Stimulated activated CD4-positive, alpha-beta T cell treated with anti-CD3 and anti-CD28 coated beads, Interleukin-15, amount 100 ng/mL, for 48 hours (primary cell): ENCODE data around the gene TMC5.

ENCODE experiments used
- DNase-seq, 2 donors: peaks; one replicate each; pipeline ENCODE4 v3.0.0-alpha.2; 2020; ENCODE audit warnings: low read depth in 2 of 2

Gene TMC5

GRCh38 chr16:19458722-19459379 lies 41.2 kb downstream of the TMC5 start:
- no peak for DNase-seq

GRCh38 chr16:19460397-19460796 lies 42.7 kb downstream of the TMC5 start:
- no peak for DNase-seq

GRCh38 chr16:19463468-19464315 lies 46.0 kb downstream of the TMC5 start:
- DNase-seq = no peak

- DNase-seq = no peak
Measured at GRCh38 chr16:19468300-19468699, 50.6 kb downstream of the TMC5 start.

- DNase-seq = no peak
Measured at GRCh38 chr16:19472482-19472881, 54.8 kb downstream of the TMC5 start.

- DNase-seq = no peak
Measured at GRCh38 chr16:19474617-19475016, 56.9 kb downstream of the TMC5 start.

- DNase-seq = no peak
Measured at GRCh38 chr16:19478505-19478904, 60.8 kb downstream of the TMC5 start.

GRCh38 chr16:19479302-19479721 lies 61.6 kb downstream of the TMC5 start:
- no peak for DNase-seq

GRCh38 chr16:19481296-19481695 lies 63.6 kb downstream of the TMC5 start:
- no peak for DNase-seq

- no peak for DNase-seq
Measured at GRCh38 chr16:19481769-19482168, 64.1 kb downstream of the TMC5 start.

- no peak for DNase-seq
Measured at GRCh38 chr16:19482291-19482690, 64.6 kb downstream of the TMC5 start.

GRCh38 chr16:19484096-19484495 lies 66.4 kb downstream of the TMC5 start:
- no peak for DNase-seq

GRCh38 chr16:19485611-19486010 lies 67.9 kb downstream of the TMC5 start:
- DNase-seq = no peak

- DNase-seq = no peak
Measured at GRCh38 chr16:19486051-19486450, 68.4 kb downstream of the TMC5 start.

GRCh38 chr16:19486750-19487325 lies 69.2 kb downstream of the TMC5 start:
- no peak for DNase-seq

- no peak for DNase-seq
Measured at GRCh38 chr16:19488213-19488640, 70.5 kb downstream of the TMC5 start.

GRCh38 chr16:19490619-19491018 lies 72.9 kb downstream of the TMC5 start:
- no peak for DNase-seq

GRCh38 chr16:19497176-19497575 lies 79.5 kb downstream of the TMC5 start:
- no peak for DNase-seq

GRCh38 chr16:19499006-19499405 lies 81.3 kb downstream of the TMC5 start:
- no peak for DNase-seq

- DNase-seq = no peak
Measured at GRCh38 chr16:19499481-19499880, 81.8 kb downstream of the TMC5 start.

GRCh38 chr16:19502395-19503131 lies 84.9 kb downstream of the TMC5 start:
- DNase-seq = peak; percentile 34 to 51

GRCh38 chr16:19503461-19504075 lies 85.9 kb downstream of the TMC5 start:
- no peak for DNase-seq
